GM19025 (cell line): ENCODE data around the gene SOWAHA.
"Not testable (repeated sequence)": the region's sequence is repeated elsewhere in the genome, so short reads cannot be mapped to it uniquely, and the experiment has no call there.

ENCODE experiments used
- ATAC-seq: cut with Tn5 transposase; IDR thresholded peaks from one replicate; pipeline ENCODE4 v1.9.1; 2021; ENCODE audit warnings: mild to moderate bottlenecking, low read depth, moderate library complexity; ENCODE audit not compliant: unreplicated experiment

SOWAHA gene

DNA sequence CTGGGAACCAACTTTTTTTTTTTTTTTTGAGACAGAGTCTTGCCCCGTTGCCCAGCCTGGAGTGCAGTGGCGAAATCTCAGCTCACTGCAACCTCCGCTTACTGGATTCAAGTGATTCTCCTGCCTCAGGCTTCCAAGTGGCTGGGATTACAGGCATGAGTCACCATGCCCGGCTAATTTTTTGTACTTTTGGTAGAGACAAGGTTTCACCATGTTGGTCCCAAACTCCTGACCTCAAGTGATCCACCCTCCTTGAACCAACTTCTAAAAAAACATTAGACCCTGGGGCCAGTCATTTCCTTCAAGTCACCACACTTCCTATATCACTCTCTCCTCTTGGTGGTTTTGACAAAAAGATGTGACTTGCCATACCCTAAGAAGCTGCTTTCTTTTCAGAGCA is 28.2 kb downstream of the SOWAHA start:
- no peak for ATAC-seq

DNA sequence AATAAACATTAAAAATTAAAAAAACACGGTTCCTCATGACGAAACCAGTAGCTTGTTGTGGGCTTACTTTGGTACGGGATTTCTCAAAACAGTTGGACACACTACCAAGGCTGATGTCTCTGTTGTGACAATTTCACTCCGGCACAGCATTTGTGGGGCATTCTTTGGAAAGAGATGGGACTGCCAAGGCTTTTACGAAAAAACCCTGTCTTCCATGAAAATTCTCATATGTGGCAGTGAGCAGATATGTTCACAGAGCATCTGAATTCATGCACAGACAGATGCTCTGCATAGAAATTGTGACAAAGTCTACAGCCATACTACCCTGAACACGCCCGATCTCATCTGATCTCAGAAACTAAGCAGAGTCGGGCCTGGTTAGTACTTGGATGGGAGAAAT is 35.2 kb downstream of the SOWAHA start:
- ATAC-seq, result no peak

DNA sequence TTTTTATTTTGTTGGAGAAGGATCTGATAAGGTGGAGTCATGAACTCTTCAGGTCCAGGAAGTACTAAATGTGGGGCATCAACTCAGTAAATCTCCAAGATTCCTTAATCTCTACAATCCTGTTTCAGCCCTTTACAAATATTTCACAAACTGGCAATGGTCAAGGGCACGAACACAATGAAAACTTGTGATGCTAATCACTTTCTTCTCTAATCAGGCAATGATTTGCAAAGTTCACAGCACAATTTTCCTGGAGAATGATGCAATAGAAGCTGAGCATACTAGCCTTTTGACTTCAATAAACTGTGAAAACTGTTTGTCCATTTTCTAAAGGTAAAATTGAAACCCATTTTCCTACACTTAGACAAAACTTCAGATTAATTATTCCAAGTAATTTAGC is 36.2 kb downstream of the SOWAHA start:
- no peak for ATAC-seq

DNA sequence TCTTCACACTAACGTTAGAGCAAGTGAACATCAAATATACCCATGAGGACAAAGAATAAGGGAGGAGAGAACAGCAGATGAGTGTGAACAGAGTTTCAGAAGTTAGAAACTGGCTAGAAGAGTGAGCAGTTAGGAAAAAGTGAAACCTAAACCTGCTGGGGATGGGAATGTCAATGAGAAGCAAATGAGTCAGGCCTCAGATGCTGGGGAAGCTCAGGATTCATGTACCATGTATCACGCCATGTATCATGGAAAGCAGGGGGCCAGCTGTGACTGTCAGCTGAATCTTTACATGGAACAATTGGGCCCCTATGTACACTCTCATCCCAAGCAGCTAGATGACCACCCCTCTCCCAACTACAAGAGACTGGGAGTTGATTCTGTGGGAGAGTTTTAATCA is 37.0 kb downstream of the SOWAHA start:
- no peak for ATAC-seq

DNA sequence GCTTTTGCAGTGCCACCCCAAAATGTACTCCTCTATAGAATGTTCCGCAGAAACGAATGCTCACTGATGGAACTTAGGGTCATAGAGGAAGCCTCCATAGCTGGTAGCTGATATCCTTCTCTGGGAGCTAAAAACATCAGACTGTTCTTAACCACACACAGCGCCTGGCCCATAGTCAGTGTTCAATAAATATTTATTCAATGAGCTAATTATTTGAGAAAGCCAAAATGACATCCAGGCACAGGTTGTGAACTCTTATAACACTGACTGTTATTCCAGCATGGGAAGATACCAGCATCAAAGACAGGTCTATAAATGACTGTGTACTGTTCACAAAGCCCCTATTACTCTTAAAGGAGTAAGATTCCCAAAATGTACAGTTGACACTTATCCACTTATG is 40.2 kb downstream of the SOWAHA start:
- no peak for ATAC-seq

DNA sequence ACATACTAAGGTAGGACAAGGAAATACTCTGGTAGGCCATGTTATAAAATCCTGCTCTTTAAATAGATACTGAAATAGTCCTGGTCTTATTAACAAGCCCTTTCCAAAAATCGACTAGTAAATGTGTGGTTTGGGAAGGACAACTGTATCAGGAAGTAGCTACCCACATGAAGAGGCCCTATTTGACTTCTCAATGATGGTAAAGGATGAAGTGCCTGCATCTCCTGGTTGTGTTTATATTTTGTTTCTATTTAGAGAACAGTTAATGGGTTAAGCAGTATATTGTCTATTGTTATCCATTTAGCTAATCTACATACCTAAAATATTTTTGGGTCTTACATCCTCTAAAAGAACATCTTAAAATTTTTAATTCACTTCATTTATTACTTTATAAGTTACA is 40.7 kb downstream of the SOWAHA start:
- no peak for ATAC-seq

DNA sequence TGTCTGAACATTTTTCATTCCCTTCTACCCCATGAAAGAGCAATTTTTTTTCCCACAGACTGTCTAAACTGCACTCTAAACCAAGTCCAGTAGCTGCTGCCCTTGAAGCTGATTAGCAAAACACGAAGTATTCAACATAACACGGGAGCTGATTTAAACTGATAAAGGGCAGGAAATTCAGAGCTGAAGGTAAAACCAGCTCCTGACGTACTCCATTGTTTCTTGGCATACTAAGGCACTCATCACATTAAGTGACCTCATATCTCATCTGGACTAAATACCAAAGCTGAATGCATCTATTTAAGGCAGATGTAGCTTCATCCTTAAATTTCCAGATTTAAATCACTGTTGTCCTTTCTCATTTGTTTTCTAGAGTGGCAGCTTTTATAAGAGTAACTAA is 41.2 kb downstream of the SOWAHA start:
- no peak for ATAC-seq

DNA sequence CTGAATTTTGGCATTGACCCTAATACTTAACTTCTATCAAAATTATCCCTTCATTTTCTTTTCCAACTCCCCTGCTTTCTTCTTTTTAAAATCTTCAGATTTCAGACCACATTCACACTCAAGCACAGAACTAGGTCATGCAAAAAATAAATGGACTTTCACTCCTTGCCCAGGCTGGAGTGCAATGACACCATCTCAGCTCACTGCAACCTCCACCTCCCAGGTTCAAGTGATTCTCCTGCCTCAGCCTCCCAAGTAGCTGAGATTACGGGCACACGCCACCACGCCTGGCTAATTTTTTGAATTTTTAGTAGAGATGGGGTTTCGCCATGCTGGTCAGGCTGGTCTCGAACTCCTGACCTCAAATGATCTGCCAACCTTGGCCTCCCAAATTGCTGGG is 41.9 kb downstream of the SOWAHA start:
- not testable (repeated sequence) for ATAC-seq

DNA sequence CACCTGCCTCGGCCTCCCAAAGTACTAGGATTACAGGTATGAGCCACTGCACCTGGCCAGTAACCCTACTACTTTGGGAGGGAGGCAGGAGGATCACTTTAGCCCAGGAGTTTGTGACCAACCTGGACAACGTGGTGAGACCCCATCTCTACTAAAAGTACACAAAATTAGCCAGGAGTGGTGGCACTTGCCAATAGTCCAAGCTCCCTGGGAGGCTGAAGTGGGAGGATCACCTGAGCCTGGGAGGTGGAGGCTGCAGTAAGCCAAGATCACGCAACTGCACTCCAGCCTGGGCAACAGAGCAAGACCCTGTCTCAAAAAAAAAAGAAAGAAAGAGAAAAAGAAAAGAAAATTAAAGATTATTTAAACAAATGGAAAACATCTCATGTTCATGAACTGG is 42.9 kb downstream of the SOWAHA start:
- ATAC-seq, result no peak

DNA sequence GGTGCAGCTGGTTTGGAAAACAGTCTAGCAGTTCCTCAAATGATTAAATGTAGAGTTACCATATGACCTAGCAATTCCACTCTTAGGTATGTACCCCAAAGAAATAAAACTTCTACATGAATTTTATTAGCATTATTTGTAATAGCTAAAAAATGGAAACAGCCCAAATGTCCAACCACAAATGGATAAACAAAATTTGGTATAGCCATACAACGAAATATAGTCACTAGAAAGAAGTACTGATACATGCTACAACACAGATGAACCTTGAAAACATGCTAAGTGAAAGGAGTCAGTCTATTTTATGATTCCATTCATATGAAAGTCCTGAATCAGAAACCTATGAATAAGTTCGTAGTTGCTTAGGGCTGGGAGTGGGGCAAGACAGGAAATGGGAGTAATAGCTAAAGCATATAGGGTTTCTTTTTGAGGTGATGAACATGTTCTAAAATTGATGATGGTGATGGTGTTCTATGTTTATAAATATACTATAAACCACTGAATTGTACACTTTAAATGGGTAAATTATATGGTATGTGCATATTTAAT is 46.9 kb downstream of the SOWAHA start:
- ATAC-seq, result no peak

DNA sequence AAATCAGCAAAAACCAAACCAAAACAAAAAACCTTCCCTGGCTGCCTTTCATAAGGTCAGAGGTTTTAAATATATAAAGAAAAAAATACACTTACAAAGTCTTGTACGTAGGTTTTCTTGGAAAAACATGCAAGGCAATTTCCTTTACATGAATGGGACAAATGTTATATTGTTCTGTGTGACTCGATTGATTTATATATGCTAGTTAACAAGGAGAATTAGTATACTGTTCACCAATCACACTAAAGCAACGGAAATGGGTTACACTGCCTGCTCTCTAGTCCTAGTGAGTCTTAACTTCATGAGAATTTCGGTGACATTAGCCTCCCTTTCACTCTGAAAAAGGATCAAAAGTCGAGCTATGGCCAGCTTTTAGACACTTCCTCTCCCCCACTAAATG is 47.6 kb downstream of the SOWAHA start:
- no peak for ATAC-seq

DNA sequence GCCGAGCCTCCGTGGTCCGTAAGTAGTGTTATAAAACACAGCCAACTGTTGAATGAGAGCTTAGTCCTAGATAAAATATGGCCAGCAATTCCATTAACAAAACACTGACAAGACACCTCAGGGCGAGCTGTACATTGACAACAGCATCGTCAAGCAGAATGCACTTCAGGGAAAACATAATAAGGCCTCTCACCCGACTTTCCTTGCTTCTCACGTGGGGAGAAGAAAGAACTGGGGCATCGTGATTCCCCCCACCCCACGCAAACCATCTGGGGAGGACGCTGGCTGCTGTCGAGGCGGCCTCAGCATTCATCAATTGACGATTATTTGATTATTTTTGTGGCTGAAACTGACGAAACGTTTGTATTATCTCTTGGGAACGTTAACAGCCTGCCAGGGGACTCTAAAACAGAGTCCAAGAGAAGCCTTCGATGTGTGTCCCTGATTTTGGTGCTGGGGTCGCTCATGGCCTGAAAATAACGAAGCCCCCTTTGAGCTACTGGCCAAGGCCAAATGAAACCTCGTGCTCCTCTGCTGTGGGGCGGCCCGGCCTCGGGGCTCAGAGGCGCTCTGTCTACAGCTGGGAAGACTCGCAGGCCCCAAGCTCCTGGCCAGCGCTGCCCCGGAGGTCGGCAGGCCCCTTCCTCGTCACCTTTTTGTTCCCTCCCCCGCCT is 52.7 kb downstream of the SOWAHA start:
- no peak for ATAC-seq
